GM19438 (cell line): ENCODE results near the gene DCST1.

Source experiments
- ATAC-seq: cut with Tn5 transposase; IDR thresholded peaks from one replicate; pipeline ENCODE4 v1.9.1; 2021; ENCODE audit warnings: low read depth; ENCODE audit not compliant: unreplicated experiment

Gene DCST1

DNA sequence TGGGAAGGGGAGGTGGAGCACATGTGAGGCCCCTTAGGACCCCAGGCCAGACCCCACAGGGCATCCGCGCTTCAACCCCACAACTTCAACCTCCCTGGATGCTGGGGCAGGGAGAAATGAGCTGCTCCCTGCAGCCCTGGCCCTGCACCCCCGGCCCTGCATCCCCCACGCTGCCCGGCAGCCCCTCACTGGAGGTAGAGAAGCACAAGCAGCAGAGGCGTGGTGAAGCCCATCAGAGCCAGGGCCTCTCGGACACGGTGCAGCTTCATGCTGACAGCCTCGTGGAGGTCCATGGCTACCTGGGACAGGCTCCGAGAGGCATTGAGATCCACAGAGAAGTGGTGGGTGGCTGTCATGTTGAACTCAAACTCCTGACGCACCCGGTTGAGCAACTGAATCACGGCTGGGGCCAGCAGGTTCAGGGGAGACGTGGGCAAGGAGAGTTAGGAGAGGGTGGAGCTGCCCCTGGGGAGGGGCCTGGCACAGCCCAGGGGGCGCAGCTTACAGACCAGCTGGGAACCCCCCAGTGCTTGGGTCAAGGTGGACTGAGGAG is 3.3 kb upstream of the DCST1 start:
- ATAC-seq: no peak

DNA sequence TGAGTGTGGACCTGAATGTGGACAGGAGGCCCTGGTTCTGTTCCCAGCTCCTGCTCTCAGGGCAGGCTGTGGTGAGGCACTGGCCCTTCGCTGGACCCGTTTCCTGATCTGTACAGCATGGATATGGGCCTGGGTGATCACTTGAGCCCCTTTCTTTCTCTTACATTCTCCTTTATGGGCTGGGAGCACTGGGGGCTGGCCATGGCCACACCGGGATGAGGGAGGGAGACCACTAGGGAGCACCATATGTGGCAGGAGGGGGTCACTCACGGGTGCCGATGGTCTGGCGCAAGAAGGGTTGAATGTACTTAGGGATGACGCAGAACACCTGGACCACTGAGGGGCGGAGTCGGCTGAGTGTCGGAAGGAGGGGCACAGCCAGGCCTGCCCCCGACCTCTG is 2.7 kb upstream of the DCST1 start:
- no peak for ATAC-seq

DNA sequence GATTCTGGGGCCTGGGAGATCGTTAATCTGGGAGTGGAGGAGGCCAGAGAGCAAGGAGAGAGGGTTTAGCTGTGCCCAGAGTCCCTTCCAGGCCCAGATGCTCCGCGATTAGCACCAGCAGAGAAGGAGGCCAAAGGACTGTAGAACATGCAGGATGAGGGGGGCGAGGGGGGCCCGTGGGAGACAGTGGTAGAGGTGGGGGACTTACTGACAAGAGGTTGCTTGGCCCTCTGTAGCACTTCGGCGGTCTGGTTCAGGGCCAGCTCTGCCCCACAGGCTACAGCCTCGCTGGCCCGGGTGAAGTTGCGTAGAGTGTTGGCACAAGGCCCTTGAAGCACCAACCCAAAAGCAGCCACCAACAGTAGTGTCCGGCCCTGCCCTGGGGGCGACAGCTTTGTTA is 738 bp upstream of the DCST1 start:
- ATAC-seq: no peak

DNA sequence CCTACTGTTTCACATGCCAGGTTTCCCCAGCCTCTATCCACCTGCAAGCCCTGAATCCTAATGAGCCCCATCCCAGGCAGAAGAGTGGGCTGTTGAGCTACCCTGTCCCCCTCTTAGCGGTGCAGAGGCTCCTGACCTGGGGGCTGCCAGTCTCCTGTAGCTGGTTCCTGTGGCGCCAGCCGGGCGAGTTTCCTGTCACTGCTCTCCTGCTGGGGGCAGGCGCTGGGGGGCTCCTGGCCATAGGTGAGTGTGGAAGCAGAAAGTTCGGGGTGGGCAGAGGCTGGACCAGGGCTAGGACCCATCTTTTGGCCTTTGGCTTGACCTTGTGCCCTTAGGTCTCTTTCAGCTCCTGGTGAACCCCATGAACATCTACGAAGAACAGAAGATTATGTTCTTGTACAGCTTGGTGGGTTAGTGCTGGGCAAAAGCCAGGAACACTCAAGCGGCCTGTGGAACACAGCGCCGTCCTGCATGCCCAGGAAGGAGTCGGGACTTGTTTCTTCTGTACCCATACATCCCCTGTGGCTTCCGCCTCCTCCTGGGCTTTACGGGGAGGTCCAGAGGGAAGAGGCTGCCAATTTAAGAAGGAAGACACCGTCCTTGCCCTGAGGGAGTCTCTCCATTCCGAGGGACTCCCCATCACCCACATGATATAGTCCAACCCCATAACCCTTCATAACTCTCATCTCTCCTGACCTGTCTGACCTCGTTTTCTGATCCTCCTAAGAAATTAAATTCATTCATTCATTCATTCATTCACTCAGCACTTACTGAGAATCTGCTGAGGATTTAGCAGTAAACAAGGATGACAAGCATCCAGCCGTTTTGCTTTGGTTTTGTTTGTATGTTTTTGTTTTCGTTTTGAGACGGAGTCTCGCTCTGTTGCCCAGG is 939 bp downstream of the DCST1 start:
- ATAC-seq: no peak

DNA sequence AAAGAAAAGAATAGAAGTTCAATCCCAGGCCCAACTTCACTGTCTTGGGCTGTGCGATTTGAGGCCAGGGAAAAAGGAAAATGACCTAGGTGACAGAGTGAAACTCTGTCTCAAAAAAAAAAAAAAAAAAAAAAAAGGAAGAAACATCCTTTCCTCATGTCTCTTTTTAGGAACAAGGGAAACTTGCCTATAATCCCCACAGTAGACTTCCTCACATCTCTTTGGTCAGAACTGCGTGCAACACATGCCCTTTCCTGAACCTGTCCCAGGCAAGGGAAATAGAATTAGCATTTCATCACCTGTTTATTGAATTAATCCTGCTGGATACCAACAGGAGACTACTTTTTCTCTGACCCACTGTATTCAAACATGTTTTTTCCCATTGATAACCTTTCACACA is 2.3 kb downstream of the DCST1 start:
- ATAC-seq: no peak

DNA sequence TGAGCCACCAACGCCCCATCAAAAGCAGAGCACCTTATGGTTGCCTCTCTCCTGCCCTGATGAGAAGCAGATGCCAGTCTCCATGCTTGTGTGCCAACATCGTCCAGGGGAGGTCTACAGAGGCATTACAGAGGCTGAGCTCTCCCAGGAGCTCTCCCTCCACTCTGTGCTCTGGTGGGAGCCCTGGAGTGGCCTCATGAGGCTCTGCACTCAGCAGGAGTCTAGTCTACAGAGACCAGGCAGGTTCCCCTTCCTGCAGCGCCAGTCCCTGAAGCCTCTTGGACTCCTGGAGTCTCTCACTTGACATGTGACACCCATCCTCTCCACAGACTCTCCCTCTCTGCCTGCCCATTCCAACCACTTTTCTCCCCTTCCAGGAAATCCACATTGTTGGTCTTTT is 3.4 kb downstream of the DCST1 start:
- ATAC-seq: no peak

DNA sequence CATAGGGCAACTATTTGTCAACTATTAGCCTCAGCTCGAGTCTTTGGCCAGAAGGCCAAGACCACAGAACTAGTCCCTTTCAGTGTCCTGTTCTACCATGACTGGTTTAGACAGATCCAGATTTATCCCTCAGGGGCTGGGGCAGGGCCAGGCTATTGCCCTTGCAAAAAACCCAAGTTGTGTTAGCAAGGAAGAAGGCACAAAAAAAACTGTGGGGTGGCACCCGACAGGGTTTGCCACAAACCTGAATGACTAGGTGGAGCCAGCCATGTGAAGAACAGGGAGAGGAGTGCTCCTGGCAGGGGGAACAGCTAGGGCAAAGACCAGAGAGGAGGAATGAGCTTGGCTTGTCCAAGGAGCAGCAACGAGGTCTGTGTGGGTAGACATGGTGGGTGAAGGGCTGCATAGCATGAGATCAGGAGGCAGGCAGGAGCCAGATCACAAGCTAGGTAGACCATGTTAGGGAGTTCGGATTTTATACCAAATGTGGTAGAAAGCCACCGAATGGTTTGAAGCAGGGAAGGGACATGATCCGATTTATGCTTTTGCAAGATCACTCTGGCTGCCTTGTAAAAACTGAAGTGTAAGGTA is 4.3 kb downstream of the DCST1 start:
- ATAC-seq: no peak

DNA sequence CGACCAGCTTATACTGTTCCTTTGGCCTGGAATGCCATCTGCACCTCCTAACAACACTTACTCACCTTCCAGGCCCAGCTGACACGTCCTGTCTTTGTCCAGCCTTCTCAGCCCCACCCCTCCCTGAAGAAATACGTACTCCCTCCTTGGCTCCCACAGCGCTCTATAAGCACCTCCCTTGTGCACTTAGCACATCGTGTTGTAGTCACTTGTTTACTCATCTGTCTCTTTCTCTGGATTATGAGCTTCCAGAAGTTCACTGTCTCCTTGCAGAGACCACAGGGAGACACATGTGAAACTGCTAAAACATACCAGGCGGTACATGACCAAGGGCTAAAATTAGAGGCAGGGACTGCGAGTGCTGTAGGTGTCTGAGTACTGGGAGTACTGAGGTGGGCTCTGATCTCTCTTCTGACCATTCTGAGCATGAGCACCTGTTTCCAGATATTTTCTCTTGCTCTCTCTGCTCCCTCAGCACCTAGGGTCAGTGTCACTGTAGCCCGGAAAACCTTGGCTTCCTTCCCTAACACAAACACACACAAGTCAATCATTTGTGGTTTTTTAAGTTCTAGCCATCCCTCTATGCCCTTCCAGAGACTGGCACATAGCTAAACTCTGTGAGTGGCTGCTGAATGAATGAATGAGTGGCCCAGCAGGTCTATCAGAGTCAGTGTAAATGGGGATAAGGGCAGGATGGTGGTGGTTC is 5.1 kb downstream of the DCST1 start:
- ATAC-seq: no peak

DNA sequence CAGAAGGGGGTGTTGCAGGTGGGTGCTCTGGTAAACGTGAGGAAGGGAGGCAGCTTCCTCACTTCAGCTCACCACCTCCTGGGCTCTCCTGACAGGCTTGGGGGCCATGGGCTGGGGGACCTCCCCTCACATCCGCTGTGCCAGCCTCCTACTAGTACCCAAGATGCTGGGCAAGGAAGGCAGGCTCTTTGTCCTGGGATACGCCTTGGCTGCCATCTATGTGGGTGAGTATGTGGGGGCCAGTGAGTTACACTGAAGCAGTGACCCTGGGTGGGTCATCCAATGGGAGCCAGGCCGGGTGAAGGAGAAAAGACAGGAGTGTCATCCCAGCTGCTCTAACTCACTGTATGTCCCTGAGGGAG is 5.7 kb downstream of the DCST1 start:
- no peak for ATAC-seq

DNA sequence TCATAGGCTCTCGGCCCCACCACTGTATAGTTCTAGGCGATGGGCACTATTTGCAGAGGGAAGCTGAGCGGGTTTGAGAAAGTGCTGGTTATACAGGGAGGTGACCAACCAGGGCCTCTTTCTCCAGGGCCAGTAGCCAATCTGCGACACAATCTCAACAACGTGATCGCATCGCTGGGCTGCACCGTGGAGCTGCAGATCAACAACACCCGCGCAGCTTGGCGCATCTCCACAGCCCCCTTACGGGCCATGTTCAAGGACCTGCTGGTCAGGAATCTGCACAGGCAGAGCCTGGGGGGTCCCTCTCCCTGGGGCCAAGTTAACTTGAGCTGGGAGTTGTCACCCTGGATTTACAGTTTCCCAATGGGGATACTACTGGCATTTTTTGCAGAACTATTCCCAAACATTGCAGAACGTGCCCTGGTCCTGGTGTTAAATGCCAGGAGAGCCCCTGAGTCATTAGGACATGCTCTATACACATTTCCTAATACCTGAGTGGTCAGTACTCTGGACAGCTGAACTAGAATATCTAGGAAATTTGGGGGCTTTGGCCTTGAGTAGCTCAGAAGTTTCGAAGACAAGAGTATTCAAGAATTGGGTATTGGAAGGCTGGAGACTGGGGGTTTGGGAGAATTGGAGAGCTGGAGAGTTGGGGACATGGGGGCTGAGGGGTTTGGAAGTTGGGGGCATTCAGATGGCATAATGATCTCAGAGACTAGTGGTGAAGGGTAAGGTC is 6.9 kb downstream of the DCST1 start:
- no peak for ATAC-seq

DNA sequence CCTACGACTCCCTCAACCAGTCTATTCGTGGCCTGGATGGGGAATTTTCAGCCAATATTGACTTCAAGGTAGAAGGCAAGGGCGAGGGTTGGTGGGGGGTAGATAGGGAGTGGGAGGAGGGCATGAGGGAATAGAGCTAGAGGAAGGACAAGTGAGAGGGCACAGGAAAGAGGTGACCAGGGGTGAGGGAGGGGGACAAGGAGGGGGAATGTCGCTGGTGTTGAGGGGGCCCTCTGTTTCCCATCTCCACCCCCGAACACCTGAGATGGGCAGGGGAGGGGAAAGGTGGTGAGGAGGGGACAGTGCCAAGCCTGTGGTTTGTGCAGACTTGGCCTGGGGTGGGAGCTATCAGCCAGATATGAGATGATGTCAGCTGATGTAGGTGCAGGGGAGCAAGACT is 9.2 kb downstream of the DCST1 start:
- no peak for ATAC-seq

DNA sequence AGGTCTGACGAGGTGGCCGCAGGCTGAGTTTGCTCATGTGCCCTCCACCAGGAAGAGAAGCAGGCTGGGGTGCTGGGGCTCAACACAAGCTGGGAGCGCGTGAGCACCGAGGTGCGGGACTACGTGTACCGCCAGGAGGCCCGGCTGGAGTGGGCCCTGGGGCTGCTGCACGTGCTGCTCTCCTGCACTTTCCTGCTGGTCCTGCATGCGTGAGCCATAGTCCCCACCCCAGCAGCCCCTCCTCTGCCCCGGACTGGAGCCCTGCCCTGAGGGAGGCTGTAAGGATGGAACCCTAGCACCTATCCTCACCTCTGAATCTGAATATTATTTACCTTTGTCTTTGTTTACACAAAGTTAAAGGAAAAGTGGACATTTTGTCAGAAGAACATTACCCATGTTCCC is 9.7 kb downstream of the DCST1 start:
- ATAC-seq: no peak

DNA sequence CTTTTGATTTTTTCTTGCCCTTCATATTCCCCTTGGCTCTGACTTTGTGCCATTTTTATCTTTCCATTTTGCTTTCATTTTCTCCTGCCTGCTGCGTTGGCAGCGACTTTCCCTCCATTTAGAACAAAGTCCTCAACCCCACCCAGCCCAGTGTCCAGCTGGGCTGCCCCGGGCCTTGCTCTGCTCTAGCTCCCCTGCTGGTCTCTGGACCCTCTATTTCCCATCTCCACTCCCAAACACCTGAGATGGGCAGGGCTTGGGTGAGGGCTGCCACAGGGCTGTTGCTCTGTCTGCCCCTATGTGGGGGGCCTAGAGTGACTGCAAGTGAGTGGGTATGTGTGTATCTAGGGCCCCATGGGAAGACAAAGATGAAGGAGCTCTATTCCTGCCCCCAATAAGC is 10.2 kb downstream of the DCST1 start:
- no peak for ATAC-seq

DNA sequence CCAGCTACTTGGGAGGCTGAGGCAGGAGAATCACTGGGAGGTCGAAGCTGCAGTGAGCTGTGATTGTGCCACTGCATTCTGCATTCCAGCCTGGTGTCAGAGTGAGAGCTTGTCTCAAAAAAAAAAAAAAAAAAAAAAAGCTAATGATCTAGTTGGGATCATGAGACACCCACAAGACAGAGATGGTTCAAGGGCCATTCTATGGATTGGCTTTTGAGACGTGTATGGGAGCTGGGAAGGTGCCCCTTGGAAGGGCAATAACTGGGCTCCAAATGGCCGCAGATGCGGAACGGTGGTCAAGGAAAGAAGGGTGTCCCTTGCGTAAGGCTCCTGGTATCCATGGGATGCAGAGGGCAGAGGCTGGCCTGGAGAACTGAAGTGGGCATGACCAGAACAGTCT is 10.7 kb downstream of the DCST1 start:
- no peak for ATAC-seq

DNA sequence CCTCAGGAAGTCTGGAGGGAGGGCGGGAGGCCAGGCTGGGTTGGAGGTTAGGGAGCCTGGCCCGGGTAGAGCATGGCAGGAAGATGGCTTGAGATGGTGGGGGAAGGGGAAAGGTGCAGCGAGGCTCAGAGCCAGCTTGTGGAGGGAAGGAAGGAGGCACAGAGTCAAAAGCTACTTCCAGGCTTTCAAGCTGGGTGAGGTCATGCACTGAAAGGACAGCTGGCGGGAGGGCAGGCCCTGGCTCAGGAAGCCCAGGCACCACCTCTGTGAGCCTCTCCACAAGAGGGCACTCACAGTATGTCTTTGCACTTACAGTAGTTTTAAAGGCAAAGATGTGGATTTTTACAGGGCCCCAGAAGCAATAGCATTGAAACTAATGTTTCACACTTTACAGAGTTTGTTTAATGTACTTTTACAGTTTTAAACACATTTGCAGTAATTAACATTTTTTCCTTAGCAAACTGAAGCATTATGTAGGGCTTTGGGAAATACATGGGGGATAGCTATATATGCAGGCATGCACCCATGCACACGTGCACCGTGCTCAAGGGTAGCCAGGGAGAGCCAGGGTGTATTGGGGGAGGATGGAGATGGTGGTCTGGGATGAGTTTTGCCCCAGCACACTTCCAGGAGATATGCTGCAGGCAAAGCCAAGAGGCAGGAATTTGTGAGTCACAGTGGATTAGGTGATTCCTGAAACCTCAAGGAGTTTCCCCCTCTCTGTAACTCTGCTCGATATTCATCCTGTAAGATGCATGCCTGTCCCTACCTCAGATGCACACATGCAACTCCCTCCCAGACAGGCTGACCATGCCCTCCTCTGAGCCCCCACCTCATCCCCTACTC is 11.4 kb downstream of the DCST1 start:
- no peak for ATAC-seq

DNA sequence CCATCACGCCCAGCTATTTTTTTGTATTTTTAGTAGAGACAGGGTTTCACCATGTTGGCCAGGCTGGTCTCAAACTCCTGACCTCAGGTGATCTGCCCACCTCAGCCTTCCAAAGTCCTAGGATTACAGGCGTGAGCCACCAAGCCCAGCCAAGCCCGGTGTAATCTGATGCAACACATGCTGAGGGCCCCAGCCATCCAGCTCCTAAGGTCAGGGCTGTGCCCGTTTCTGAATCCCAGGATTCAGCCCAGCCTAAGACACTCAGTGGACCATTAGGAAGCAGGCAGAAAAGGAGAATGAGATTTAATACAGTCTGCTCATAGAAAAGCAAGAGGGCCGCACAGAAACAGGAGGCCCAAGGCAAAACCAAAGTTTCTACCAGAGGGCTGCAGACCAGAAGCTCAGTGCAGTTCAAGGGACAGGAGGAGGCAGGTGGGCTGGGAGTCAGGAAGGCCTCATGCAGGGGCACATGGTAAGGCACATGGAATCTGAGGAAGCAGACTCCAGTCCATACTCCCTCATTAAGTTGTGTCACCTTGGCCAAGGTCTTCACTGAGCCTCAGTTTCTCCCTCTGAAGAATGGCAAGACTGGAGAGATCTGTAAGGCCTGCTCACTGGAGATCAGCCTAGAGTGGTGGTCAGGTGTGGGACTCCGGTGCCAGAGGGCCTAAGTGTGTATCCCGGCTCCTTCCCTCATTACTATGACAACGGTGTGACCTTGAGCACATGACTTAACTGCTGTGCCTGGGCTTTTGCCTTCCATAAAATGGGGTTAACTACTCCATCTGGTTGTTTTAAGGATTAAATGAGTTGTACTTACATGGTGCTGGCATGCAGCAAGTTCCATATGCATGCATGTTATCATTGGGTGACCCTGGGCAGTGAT is 15.1 kb downstream of the DCST1 start:
- no peak for ATAC-seq

DNA sequence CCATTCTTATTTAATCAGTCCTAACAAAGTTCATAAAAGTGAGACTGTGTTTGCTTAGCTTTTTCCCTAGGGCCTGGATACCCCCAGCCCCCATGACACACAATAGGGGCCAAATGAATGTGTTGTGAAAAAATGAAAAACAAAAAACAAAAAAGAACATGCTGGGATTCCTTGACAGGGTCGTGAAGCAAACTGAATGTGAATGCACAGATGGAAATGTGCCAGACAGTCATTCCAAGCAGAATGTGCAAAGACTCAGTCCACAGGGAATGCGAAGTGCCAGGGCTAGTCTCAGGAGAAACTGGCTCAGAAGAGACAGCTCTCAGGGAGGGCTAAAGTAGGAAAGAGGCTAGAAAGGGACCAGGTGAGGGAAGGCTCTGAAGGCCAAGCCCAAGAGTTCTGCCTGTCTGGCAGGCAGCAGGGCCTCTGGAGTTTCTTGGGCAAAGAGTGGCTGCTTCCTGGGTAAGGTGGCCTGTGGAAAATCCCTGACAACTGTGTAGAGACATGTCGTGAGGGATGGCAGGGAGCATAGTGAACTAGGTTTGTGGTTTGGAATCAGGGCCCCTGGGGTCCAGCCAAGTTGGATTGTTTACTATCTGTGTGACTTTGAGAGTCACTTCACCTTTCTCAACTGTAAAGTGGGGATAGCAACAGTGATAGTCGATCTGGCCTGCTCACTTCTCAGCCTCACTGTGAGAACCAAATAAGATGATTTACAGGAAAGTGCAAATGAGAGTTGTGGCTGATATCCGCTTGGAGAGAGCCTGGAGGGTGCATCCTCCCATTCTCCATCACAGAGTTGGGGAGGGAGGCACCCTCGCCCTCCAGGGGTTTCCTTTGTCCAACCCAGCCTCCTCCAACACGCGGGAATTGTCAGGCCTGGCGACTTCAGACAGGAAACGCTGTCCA is 16.3 kb downstream of the DCST1 start:
- ATAC-seq: no peak
